Neural cell (in vitro differentiated cells): ENCODE measurements around the gene NR1H4. TPM values are rescaled to one million over a fixed set of nuclear protein-coding genes. Genes with fewer than 3 reads are reported as not detected.

Source experiments
- H2AFZ ChIP-seq: fragments of 200-600, 300-800 bp; sonication (generic), shearing (Covaris generic); 2 replicates; pipeline ENCODE4 v1.6.0; 2014; ENCODE audit warnings: low read depth, mild to moderate bottlenecking, antibody characterized with exemption, low read length, moderate library complexity
- H3F3A ChIP-seq: fragments of 200-600 bp; shearing (Covaris generic); 2 replicates; pipeline ENCODE4 v1.6.1; 2016; ENCODE audit warnings: mild to moderate bottlenecking, moderate library complexity, mixed read lengths, antibody characterized with exemption, low read length; ENCODE audit not compliant: insufficient read depth, poor library complexity, severe bottlenecking
- H3K27ac ChIP-seq: fragments of 200-600, 300-800 bp; sonication (generic), shearing (Covaris generic); 2 replicates; pipeline ENCODE4 v1.5.1; 2014; ENCODE audit warnings: mild to moderate bottlenecking, low read length, moderate library complexity
- H3K27me3 ChIP-seq: fragments of 300-800, 200-600 bp; sonication (generic), shearing (Covaris generic); 2 replicates; pipeline ENCODE4 v1.6.0; 2014; ENCODE audit warnings: mild to moderate bottlenecking, low read depth, low read length, moderate library complexity; ENCODE audit not compliant: insufficient read depth
- H3K36me3 ChIP-seq: fragments of 300-800, 200-600 bp; sonication (generic), shearing (Covaris generic); 2 replicates; pipeline ENCODE4 v1.5.1; 2014; ENCODE audit warnings: mild to moderate bottlenecking, antibody characterized with exemption, low read length, moderate library complexity; ENCODE audit not compliant: insufficient read depth
- H3K4me2 ChIP-seq: fragments of 300-800, 200-600 bp; sonication (generic), shearing (Covaris generic); 2 replicates; pipeline ENCODE4 v1.6.0; 2014; ENCODE audit warnings: mild to moderate bottlenecking, low read length
- H3K4me3 ChIP-seq: fragments of 300-800, 200-600 bp; sonication (generic), shearing (Covaris generic); 2 replicates; pipeline ENCODE4 v1.5.1; 2014; ENCODE audit warnings: mild to moderate bottlenecking, low read length, moderate library complexity
- H3K79me2 ChIP-seq: fragments of 200-600 bp; shearing (Covaris generic); replicated peaks from 2 replicates; pipeline ENCODE4 v1.6.0; 2014; ENCODE audit warnings: mild to moderate bottlenecking, low read length, moderate library complexity; ENCODE audit not compliant: insufficient read depth
- H3K9ac ChIP-seq: fragments of 300-800, 200-600 bp; sonication (generic), shearing (Covaris generic); 2 replicates; pipeline ENCODE4 v1.6.1; 2016; ENCODE audit warnings: mild to moderate bottlenecking, low read length, mixed read lengths
- H3K9me2 ChIP-seq: fragments of 200-600 bp; shearing (Covaris generic); 2 replicates; pipeline ENCODE4 v1.6.1; 2016; ENCODE audit warnings: mild to moderate bottlenecking, low read length, mixed read lengths; ENCODE audit not compliant: insufficient read depth
- H3K9me3 ChIP-seq: fragments of 200-600, 300-800 bp; sonication (generic), shearing (Covaris generic); 2 replicates; pipeline ENCODE4 v1.6.1; 2016; ENCODE audit warnings: mild to moderate bottlenecking, mixed run types, low read length, moderate library complexity, mixed read lengths
- H4K20me1 ChIP-seq: fragments of 200-600 bp; shearing (Covaris generic); 2 replicates; pipeline ENCODE4 v1.6.1; 2016; ENCODE audit warnings: mild to moderate bottlenecking, mixed run types; ENCODE audit not compliant: insufficient read depth
- EP300 ChIP-seq: fragments of 450-650 bp; conservative IDR thresholded peaks from 2 replicates; pipeline ENCODE4 v1.6.1; 2014; ENCODE audit warnings: antibody characterized with exemption, mild to moderate bottlenecking, moderate library complexity; ENCODE audit not compliant: poor library complexity, severe bottlenecking
- EZH2 ChIP-seq: fragments of 200-600, 300-800 bp; shearing (Covaris generic), sonication (generic); IDR thresholded peaks from 2 replicates; pipeline ENCODE4 v1.6.1; 2014; ENCODE audit warnings: antibody characterized with exemption, low read length, borderline replicate concordance, mild to moderate bottlenecking; ENCODE audit not compliant: insufficient read depth, poor library complexity, severe bottlenecking
- MXI1 ChIP-seq: fragments of 450-650 bp; conservative IDR thresholded peaks from 2 replicates; pipeline ENCODE4 v1.6.1; 2014; ENCODE audit warnings: antibody characterized with exemption, mild to moderate bottlenecking; ENCODE audit not compliant: poor library complexity, severe bottlenecking
- POLR2AphosphoS5 ChIP-seq: IDR thresholded peaks from 2 replicates; pipeline ENCODE4 v1.6.1; 2012
- RAD21 ChIP-seq: fragments of 450-650 bp; conservative IDR thresholded peaks from 2 replicates; pipeline ENCODE4 v1.6.1; 2014; ENCODE audit warnings: antibody characterized with exemption, mild to moderate bottlenecking, moderate library complexity
- SMC3 ChIP-seq: fragments of 450-650 bp; conservative IDR thresholded peaks from 2 replicates; pipeline ENCODE4 v1.6.1; 2014; ENCODE audit warnings: antibody characterized with exemption, mild to moderate bottlenecking, moderate library complexity; ENCODE audit not compliant: poor library complexity
- TAF1 ChIP-seq: IDR thresholded peaks from 2 replicates; pipeline ENCODE4 v1.6.1; 2012; ENCODE audit warnings: low read depth
- polyA plus RNA-seq: library from polyadenylated mRNA; depleted of rRNA; stranded (reverse); fragments of >200 nt; gene quantifications from 2 replicates; pipeline ENCODE4 v1.2.3, GENCODE V29; 2014
- TF ChIP-seq, protein P1 (sequence below): fragments of 450-650 bp; IDR thresholded peaks from 2 replicates; pipeline ENCODE4 v1.5.1; 2014; ENCODE audit warnings: antibody characterized with exemption, mild to moderate bottlenecking, moderate library complexity; ENCODE audit not compliant: poor library complexity, severe bottlenecking
- TF ChIP-seq, protein P2 (sequence below): IDR thresholded peaks from 2 replicates; pipeline ENCODE4 v1.6.1; 2012; ENCODE audit warnings: borderline replicate concordance

Gene NR1H4
- polyA plus RNA-seq, 1 donor from 2014 or later, result not detected

GRCh38 chr12:100508751-100509150 lies 35.1 kb downstream of the NR1H4 start:
- TF ChIP-seq EZH2, result no peak
- TF ChIP-seq, protein P1, sequence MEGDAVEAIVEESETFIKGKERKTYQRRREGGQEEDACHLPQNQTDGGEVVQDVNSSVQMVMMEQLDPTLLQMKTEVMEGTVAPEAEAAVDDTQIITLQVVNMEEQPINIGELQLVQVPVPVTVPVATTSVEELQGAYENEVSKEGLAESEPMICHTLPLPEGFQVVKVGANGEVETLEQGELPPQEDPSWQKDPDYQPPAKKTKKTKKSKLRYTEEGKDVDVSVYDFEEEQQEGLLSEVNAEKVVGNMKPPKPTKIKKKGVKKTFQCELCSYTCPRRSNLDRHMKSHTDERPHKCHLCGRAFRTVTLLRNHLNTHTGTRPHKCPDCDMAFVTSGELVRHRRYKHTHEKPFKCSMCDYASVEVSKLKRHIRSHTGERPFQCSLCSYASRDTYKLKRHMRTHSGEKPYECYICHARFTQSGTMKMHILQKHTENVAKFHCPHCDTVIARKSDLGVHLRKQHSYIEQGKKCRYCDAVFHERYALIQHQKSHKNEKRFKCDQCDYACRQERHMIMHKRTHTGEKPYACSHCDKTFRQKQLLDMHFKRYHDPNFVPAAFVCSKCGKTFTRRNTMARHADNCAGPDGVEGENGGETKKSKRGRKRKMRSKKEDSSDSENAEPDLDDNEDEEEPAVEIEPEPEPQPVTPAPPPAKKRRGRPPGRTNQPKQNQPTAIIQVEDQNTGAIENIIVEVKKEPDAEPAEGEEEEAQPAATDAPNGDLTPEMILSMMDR, result no peak
- TF ChIP-seq, protein P2, sequence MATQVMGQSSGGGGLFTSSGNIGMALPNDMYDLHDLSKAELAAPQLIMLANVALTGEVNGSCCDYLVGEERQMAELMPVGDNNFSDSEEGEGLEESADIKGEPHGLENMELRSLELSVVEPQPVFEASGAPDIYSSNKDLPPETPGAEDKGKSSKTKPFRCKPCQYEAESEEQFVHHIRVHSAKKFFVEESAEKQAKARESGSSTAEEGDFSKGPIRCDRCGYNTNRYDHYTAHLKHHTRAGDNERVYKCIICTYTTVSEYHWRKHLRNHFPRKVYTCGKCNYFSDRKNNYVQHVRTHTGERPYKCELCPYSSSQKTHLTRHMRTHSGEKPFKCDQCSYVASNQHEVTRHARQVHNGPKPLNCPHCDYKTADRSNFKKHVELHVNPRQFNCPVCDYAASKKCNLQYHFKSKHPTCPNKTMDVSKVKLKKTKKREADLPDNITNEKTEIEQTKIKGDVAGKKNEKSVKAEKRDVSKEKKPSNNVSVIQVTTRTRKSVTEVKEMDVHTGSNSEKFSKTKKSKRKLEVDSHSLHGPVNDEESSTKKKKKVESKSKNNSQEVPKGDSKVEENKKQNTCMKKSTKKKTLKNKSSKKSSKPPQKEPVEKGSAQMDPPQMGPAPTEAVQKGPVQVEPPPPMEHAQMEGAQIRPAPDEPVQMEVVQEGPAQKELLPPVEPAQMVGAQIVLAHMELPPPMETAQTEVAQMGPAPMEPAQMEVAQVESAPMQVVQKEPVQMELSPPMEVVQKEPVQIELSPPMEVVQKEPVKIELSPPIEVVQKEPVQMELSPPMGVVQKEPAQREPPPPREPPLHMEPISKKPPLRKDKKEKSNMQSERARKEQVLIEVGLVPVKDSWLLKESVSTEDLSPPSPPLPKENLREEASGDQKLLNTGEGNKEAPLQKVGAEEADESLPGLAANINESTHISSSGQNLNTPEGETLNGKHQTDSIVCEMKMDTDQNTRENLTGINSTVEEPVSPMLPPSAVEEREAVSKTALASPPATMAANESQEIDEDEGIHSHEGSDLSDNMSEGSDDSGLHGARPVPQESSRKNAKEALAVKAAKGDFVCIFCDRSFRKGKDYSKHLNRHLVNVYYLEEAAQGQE, result no peak
- no peak for TF ChIP-seq MXI1
- TF ChIP-seq TAF1, result no peak
- TF ChIP-seq RAD21, result no peak
- no peak for TF ChIP-seq EP300
- no peak for TF ChIP-seq POLR2AphosphoS5
- TF ChIP-seq SMC3, result no peak
- Histone ChIP-seq H3K9me2 (no peaks in the 10 kb centered on the region), H3K4me3 (no peak overlapping the region)

GRCh38 chr12:100512692-100513091 lies 39.0 kb downstream of the NR1H4 start:
- Histone ChIP-seq H2AFZ (no peak overlapping the region), H3K9me3 (no peaks in the 10 kb centered on the region), H3K9ac (no peak overlapping the region), H3K9me2 (no peaks in the 10 kb centered on the region), H3K4me2 (no peak overlapping the region), H3K27ac (no peak overlapping the region), H3F3A (no peaks in the 10 kb centered on the region), H3K4me3 (no peak overlapping the region), H3K79me2 (no peaks in the 10 kb centered on the region), H3K36me3 (no peaks in the 10 kb centered on the region), H3K27me3 (no peaks in the 10 kb centered on the region), H4K20me1 (no peaks in the 10 kb centered on the region)
- TF ChIP-seq MXI1, result no peak
- TF ChIP-seq SMC3, result no peak
- TF ChIP-seq, protein P1, result no peak
- TF ChIP-seq POLR2AphosphoS5, result no peak
- no peak for TF ChIP-seq EP300
- no peak for TF ChIP-seq TAF1
- no peak for TF ChIP-seq EZH2
- TF ChIP-seq, protein P2, result no peak
- TF ChIP-seq RAD21, result no peak

More at GRCh38 chr12:100508751-100509150, 35.1 kb downstream of the NR1H4 start:
- Histone ChIP-seq H3K36me3 (no peaks in the 10 kb centered on the region), H4K20me1 (no peaks in the 10 kb centered on the region), H2AFZ (no peak overlapping the region), H3K79me2 (no peaks in the 10 kb centered on the region), H3K4me2 (no peak overlapping the region), H3K27me3 (no peaks in the 10 kb centered on the region), H3K27ac (no peak overlapping the region), H3K9me3 (no peaks in the 10 kb centered on the region), H3F3A (no peaks in the 10 kb centered on the region), H3K9ac (no peak overlapping the region)
